GM12865 (cell line): Measurements from ENCODE around the gene GRK6.

ENCODE experiments used
- DNase-seq: peaks from one replicate; pipeline ENCODE4 v3.0.0; 2010; ENCODE audit warnings: low read depth
- H3K4me3 ChIP-seq: 2 replicates; pipeline ENCODE4 v1.5.1; 2011; ENCODE audit warnings: mild to moderate bottlenecking, low read depth, low read length, control low read depth
- TF ChIP-seq, protein P1 (sequence below): IDR thresholded peaks from 2 replicates; pipeline ENCODE4 v1.5.1; 2011; ENCODE audit warnings: low read length, control low read depth, low read depth, inconsistent platforms; ENCODE audit not compliant: insufficient read depth; ENCODE audit errors: missing control alignments

Gene GRK6

DNA sequence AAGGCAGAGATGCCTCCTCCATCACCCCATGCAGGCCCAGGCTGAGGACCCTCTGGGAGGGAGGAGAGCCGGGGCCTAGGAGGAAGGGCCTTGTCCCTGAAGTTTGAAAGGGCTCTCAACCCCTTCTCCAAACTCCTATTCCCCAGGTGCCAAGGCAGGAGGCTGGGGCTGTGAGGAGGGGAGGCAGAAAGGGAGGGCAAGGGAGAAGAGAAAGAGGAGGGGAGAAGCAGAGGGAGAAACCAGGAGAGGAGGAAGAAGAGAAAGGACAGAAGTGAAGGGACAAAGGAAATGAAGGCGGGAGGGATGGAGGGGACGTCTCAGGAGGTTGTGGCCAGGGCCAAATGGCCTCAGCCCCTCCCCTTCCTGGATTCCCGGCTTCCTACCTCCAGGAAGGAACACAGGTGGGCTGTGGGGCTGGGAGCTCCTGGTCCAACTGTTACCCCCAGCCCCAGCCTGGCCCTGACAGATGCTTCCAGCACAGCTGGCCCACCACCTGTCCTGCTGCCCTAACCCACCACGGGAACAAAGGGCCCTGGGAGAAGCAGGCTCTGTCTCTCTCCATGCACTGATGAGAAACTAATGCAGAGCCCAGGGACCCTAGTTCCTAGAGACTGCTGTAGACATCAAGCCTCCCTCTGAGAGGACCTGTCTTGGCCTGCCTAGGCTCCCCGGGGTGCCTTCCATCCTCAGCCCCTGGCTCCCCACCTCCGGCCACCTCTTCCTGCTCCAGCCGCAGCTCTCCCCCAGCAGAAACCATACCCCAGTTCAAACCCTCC lies 43.5 kb downstream of the GRK6 start:
- no peak for DNase-seq
- TF ChIP-seq, protein P1, sequence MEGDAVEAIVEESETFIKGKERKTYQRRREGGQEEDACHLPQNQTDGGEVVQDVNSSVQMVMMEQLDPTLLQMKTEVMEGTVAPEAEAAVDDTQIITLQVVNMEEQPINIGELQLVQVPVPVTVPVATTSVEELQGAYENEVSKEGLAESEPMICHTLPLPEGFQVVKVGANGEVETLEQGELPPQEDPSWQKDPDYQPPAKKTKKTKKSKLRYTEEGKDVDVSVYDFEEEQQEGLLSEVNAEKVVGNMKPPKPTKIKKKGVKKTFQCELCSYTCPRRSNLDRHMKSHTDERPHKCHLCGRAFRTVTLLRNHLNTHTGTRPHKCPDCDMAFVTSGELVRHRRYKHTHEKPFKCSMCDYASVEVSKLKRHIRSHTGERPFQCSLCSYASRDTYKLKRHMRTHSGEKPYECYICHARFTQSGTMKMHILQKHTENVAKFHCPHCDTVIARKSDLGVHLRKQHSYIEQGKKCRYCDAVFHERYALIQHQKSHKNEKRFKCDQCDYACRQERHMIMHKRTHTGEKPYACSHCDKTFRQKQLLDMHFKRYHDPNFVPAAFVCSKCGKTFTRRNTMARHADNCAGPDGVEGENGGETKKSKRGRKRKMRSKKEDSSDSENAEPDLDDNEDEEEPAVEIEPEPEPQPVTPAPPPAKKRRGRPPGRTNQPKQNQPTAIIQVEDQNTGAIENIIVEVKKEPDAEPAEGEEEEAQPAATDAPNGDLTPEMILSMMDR, result no peak
- H3K4me3 ChIP-seq, result no peak overlapping the region

DNA sequence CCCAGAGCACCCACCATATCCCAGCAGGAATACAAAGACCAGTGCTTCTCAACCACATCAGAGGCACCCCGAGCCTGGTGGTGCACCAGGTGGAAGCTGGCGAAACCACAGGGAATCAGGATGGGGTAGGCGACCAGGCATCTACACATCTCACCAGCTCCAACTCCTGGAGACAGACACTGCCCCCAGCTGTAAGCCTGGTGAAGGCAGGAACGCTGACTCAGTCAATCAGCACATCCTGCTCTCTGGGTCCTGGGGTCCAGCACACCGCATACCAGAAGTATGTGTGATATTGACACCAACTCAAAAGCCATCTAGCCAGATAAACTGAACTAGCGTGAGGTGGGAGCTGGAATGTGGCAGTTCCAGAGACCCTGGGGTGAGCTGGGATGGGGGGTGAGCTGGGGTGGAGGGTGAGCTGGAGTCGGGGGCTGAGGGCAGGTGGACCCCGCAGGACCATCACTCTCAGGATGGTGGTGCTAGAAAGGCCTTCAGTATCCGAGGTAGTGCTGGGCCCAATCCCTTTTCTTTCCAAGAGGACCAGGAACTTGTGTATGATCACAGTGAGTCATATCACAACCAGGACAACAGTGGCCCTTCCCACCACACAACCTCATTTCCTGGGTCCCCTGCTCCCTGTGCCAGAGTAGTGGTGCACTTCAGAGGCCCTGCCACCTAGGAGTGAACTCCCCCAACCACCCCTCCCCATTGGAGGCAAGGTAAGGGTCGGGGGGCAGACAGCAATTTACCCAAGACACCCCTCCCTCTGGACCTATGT lies 44.5 kb downstream of the GRK6 start:
- no peak overlapping the region for H3K4me3 ChIP-seq
- TF ChIP-seq, protein P1, result no peak
- DNase-seq, result no peak

DNA sequence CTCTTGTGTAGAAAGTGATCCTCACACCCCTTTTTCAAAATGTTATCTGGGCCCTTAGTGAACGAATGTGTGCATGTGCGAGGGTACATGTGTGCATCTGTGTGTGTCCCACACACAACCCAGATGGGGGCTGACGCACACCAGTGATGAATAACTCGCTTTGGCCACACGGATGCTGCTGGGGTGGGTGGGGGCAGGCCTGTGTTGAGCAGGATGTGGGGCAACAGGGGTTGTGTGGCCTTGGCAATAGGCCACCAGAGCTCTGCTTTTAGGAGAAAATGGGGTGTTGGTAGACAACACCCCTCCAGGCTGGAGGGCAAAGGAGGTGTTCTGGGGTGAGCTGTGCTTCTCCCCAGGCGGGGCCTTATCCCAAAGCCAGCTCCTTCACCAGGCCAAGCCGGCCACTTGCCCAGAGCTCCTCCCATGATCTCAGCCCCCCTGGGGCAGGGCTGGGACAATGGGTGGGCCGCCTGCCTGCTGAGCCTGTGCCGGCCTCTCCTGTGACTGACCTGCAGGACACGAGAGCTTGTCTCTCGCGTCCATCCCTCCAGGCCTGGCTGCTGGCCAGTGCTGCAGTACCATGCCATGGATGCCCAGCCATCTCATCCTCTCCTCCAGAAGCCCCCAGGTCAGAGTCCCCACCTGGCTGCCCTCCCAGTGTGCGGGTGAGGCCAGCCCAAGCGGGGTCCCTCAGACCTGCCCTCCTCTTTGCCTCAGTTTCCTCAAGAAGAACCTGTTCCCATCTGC lies 45.3 kb downstream of the GRK6 start:
- TF ChIP-seq, protein P1, result no peak
- H3K4me3 ChIP-seq, result no peak overlapping the region
- DNase-seq, result no peak

DNA sequence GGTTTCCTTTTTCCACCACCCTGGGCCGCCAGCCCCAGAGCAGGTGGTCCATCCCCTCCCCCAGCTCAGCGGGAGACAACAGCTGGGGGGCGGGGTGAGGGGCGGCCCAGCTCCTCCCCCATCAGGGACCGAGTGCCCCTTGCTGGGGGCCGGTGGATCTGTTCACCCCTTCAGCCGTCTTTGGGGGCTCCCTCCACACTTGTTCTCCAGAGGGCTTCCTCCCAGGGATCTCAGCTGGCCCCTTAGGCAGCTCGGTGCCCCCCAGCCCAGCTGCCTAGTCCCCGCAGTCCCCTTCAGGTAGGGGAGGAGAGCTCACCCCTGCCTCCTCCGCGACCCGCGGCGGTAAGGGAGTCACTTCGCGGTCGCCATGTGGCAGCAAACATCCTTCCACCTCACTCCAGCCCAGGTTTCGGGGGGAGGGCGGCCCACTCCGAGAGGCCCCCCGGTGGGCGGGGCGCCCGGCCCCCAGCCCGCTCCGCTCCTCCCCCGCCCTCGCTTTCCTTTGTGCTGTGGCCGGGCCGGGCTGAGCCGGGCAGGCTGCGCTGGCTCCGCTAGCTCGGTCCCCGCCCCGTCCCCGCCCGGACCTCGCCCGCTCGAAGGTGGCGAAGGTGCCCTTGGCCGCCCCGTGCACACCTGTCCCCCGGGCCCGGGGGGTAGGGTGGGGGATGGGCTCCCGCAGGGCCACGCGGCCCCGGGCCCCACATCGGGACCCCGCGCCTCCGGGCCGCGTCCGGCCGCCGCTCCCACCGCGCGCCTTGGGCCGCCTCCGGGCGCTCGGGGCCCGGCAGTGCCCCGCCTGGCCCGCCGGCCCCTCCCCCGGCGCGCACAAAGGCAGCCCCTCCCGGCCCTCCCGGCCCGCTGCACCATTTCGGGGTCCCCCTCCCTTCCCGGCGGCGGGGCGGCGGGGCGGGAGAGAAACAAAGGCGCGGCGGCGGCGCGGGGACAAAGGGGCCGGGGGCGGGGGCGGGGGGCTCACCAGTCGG lies 46.3 kb downstream of the GRK6 start:
- DNase-seq, result peak; percentile 56
- peak overlapping the region; percentile 32 for H3K4me3 ChIP-seq
- TF ChIP-seq, protein P1, result no peak

DNA sequence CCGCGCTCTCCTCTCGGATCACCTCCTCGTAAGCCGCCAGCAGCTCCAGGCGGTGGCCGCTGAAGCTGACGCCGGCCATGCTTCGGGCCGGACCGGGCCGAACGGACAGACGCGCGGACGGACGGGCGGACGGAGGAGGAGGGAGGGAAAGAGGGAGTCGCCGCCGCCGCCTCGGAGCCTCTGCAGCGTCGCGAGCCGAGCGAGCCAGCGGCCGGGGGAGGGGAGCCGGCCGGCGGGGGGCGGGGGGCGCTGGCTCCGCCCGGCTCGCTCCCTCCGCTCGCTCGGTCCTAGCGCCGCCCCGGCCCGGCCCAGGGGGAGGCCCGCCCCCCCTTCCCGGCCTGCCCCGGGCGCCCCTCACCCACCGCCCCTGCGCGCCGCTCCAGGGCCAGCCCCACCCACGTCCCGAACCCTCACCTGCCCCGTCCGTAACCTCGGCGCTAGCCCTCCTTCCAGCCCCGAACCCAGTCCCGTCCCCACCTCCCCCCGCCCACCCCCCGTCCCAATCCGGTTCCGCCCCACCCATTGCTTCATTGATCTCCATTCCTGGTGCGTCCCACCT lies 47.0 kb downstream of the GRK6 start, which contains the start of gene DBN1:
DBN1 (minus strand) TSS at position 192 of the 559 bp plus-strand sequence; CDS start at position 79, 113 bp downstream.
- no peak for DNase-seq
- H3K4me3 ChIP-seq, result peak within 1 kb of the TSS; percentile 32
- TF ChIP-seq, protein P1, result no peak
